A673 (cell line): Measurements from ENCODE around the gene TTYH3. TPM values are rescaled to one million over a fixed set of nuclear protein-coding genes. Genes with fewer than 3 reads are reported as not detected.

Experiments
- BruUV-seq: library from RNA; stranded (reverse); fragments of 400-500 nt; replicated peaks from 2 replicates; lab custom pipeline; 2021; lab: Mats Ljungman, UMichigan
- CTCF ChIA-PET: fragments of 300-600 bp; sonication (Branson Sonifier 250); formaldehyde crosslinking; loops from one replicate; lab custom pipeline; 2022; ENCODE audit warnings: antibody characterized with exemption; lab: Charles Lee
- POLR2A ChIA-PET: fragments of 300-600 bp; sonication (Branson Sonifier 250); formaldehyde crosslinking; loops from one replicate; lab custom pipeline; 2022; ENCODE audit warnings: antibody characterized with exemption; ENCODE audit not compliant: low non-redundant PET; lab: Charles Lee
- DNase-seq: peaks from one replicate; pipeline ENCODE4 v3.0.0-alpha.2; 2015; ENCODE audit warnings: low spot score
- H3K27ac ChIP-seq: fragments of 200-600 bp; sonication (generic); 2 replicates; pipeline ENCODE4 v1.5.1; 2016; ENCODE audit warnings: mixed run types, low read depth, mild to moderate bottlenecking, mixed read lengths, antibody characterized with exemption, low read length; ENCODE audit not compliant: poor library complexity, severe bottlenecking
- H3K27me3 ChIP-seq: fragments of 200-600 bp; sonication (generic); replicated peaks from 2 replicates; pipeline ENCODE4 v1.6.1; 2017; ENCODE audit warnings: mixed run types, low read depth, mild to moderate bottlenecking, mixed read lengths, antibody characterized with exemption, low read length; ENCODE audit not compliant: insufficient read depth, poor library complexity
- H3K36me3 ChIP-seq: fragments of 200-600 bp; sonication (generic); 2 replicates; pipeline ENCODE4 v1.6.1; 2016; ENCODE audit warnings: mixed run types, mild to moderate bottlenecking, mixed read lengths, antibody characterized with exemption, low read length; ENCODE audit not compliant: insufficient read depth, poor library complexity, severe bottlenecking
- H3K4me1 ChIP-seq: fragments of 200-600 bp; sonication (generic); 2 replicates; pipeline ENCODE4 v1.6.1; 2017; ENCODE audit warnings: mixed run types, mild to moderate bottlenecking, mixed read lengths, antibody characterized with exemption, low read length; ENCODE audit not compliant: insufficient read depth, poor library complexity, severe bottlenecking
- H3K4me3 ChIP-seq: fragments of 200-600 bp; sonication (generic); 2 replicates; pipeline ENCODE4 v1.5.1; 2016; ENCODE audit warnings: low read depth, mixed run types, mild to moderate bottlenecking, mixed read lengths, low read length; ENCODE audit not compliant: poor library complexity, severe bottlenecking
- H3K9me3 ChIP-seq: fragments of 200-600 bp; sonication (generic); 2 replicates; pipeline ENCODE4 v1.6.1; 2016; ENCODE audit warnings: mixed run types, low read depth, mild to moderate bottlenecking, mixed read lengths, antibody characterized with exemption, low read length; ENCODE audit not compliant: poor library complexity, severe bottlenecking
- EZH2 ChIP-seq: fragments of 200-600 bp; sonication (generic); IDR thresholded peaks from 2 replicates; pipeline ENCODE4 v1.6.1; 2017; ENCODE audit warnings: borderline replicate concordance, low read depth, mild to moderate bottlenecking, mixed read lengths, antibody characterized with exemption, low read length; ENCODE audit not compliant: poor library complexity, severe bottlenecking
- intact Hi-C: fragments of 100-400 bp; cut with micrococcal nuclease; formaldehyde crosslinking; loops from one replicate; pipeline ENCODE4 v1.10.0; 2022; ENCODE audit not compliant: unreplicated experiment
- total RNA-seq: library from RNA; stranded (reverse); gene quantifications from 2 replicates; pipeline ENCODE4 v1.2.3, GENCODE V29; 2021
- TF ChIP-seq, protein P1 (sequence below): fragments of 300-800, 200-600 bp; sonication (generic); conservative IDR thresholded peaks from 2 replicates; pipeline ENCODE4 v1.5.1; 2017; ENCODE audit warnings: low read depth, mild to moderate bottlenecking, antibody characterized with exemption, low read length, moderate library complexity, mixed read lengths

Gene TTYH3
- total RNA-seq, 1 experiment from 2014 or later, result 248 TPM

DNA sequence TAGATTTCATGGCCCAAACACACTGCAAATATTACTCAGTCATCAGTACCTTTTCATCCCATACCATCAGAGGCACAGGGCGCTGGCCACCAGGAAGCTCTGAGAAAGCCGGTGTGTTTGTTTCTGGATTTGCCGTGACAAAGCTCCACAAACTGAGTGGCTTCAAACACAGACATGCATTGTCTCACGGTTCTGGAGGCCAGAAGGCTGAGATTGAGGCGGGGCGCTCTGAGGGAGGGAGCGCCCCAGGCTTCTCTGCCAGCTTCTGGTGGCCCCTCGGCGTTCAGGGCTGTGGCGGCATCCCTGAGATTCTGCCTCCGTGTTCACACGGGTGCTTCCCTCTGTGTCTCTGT, 3.7 kb upstream of the TTYH3 start:
- no peak for DNase-seq
- no peaks in the 10 kb centered on the region for H3K27me3 ChIP-seq
- H3K9me3 ChIP-seq, result no peaks in the 10 kb centered on the region
- H3K4me1 ChIP-seq, result peaks cover 4% of the 10 kb centered on the region
- intact Hi-C loops, result no loop called here
- no TSS peak for BruUV-seq
- H3K27ac ChIP-seq, result no peak overlapping the region
- no peak overlapping the region for H3K4me3 ChIP-seq
- TF ChIP-seq, protein P1, sequence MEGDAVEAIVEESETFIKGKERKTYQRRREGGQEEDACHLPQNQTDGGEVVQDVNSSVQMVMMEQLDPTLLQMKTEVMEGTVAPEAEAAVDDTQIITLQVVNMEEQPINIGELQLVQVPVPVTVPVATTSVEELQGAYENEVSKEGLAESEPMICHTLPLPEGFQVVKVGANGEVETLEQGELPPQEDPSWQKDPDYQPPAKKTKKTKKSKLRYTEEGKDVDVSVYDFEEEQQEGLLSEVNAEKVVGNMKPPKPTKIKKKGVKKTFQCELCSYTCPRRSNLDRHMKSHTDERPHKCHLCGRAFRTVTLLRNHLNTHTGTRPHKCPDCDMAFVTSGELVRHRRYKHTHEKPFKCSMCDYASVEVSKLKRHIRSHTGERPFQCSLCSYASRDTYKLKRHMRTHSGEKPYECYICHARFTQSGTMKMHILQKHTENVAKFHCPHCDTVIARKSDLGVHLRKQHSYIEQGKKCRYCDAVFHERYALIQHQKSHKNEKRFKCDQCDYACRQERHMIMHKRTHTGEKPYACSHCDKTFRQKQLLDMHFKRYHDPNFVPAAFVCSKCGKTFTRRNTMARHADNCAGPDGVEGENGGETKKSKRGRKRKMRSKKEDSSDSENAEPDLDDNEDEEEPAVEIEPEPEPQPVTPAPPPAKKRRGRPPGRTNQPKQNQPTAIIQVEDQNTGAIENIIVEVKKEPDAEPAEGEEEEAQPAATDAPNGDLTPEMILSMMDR, result no peak
- TF ChIP-seq EZH2, result no peak
- POLR2A ChIA-PET, result no interaction called here
- peaks cover 2% of the 10 kb centered on the region for H3K36me3 ChIP-seq
- CTCF ChIA-PET, result no interaction called here

DNA sequence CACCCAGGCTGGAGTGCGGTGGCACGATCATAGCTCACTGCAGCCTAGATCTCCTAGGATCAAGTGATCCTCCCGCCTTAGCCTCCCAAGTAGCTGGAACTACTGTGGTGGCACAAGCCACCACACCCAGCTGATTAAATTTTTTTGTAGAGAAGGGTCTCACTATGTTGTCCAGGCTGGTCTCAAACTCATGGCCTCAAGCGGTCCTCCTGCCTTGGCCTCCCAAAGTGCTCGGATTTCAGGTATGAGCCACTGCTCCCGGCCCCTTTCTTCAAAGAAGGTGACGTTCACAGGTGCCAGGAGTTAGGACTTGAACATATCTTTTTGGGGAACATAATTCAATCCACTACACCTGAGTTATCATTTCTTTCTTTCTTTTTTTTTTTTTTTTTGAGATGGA, 2.9 kb upstream of the TTYH3 start:
- Histone ChIP-seq H3K27ac (no peak overlapping the region), H3K36me3 (peaks cover 2% of the 10 kb centered on the region), H3K27me3 (no peaks in the 10 kb centered on the region), H3K4me1 (peaks cover 7% of the 10 kb centered on the region), H3K9me3 (no peaks in the 10 kb centered on the region), H3K4me3 (no peak overlapping the region)
- no TSS peak for BruUV-seq
- DNase-seq, result no peak
- no peak for TF ChIP-seq EZH2
- TF ChIP-seq, protein P1, result no peak
- ChIA-PET POLR2A (no interaction called here), CTCF (no interaction called here)
- intact Hi-C loops, result no loop called here

DNA sequence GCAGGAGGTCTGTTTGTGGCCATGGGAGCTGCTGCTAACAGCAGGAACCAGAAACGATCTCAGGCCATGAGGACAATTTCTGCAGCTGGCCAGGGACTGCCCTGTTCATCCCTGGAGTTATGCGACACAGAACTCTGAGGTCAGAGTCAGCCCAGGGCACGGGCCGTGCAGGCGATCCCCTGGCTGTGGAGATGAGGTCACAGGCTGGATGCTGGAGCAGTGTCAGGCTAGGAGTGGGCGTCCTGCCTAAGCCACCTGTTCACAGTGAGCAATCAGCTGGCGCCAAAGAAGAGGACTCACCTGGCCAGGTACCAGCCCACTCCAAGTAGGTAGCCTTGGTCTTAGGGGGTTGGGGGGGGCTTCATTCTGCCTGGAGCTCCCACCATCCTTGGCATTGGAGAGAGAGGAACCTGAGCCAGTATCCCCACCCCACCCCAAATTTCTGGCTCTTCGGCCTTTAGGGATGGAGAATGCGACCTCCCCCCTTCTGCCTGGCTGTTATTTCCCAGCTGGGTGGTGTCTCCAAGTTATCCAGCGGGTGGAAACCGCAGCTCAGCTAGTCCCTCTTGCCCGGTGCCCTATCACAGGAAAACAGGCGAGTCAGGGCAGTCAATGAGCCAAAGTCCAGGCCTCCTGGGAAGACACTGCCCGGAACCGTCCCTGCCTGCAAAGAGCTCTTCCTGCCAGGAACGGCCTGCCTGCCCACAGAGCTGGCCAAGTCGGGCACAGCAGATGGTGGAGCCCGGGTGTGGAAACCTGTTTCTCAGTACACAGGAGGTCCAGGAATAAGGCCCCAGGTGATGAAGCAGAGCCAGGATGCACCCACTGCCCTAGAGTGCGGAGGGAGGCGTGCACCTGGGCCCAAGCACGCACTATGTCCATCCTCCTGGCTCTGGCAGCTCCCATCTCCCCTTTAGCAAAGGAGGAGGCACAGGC, 1.8 kb upstream of the TTYH3 start:
- no peak for DNase-seq
- Histone ChIP-seq H3K4me1 (peaks cover 15% of the 10 kb centered on the region), H3K27ac (no peak overlapping the region), H3K9me3 (no peaks in the 10 kb centered on the region), H3K4me3 (no peak overlapping the region), H3K27me3 (no peaks in the 10 kb centered on the region), H3K36me3 (peaks cover 7% of the 10 kb centered on the region)
- intact Hi-C loops, result loop anchor here (5.0 kb wide), 1 partner anchor 73 kb away; the partner anchor contains the start of genes BRAT1 and IQCE
- TF ChIP-seq, protein P1, result no peak
- no peak for TF ChIP-seq EZH2
- BruUV-seq, result no TSS peak
- CTCF ChIA-PET, result interaction anchor here (0.5 kb wide), 1 partner anchor 70 kb away, joined by 4 read pairs; no protein-coding TSS in a partner anchor
- POLR2A ChIA-PET, result no interaction called here
